Gastrocnemius medialis (tissue), 4 donors: ENCODE results near the gene NUP214.
"Not testable (repeated sequence)": the region's sequence is repeated elsewhere in the genome, so short reads cannot be mapped to it uniquely, and the experiment has no call there.

ENCODE experiments used
- CTCF ChIP-seq, 5 experiments: fragments of 450-650 bp in 3 of 5; fragments of 200-600 bp in 2 of 5; sonication (generic) in 2 of 5; IDR thresholded peaks in 4 of 5; conservative IDR thresholded peaks in 1 of 5; 1 replicate in 4 of 5; 2 replicates in 1 of 5; pipeline ENCODE4 v1.5.1; 2016 to 2019; ENCODE audit warnings: antibody characterized with exemption in 5 of 5, mild to moderate bottlenecking in 3 of 5, moderate library complexity in 3 of 5
- POLR2A ChIP-seq, 2 donors: fragments of 450-650 bp; IDR thresholded peaks; one replicate each; pipeline ENCODE4 v1.6.1; 2017; ENCODE audit warnings: antibody characterized with exemption in 2 of 2, mild to moderate bottlenecking in 2 of 2, moderate library complexity in 2 of 2

GRCh38 chr9:131115360-131115742 is 10.0 kb upstream of the NUP214 start:
- not testable (repeated sequence) for TF ChIP-seq CTCF (IDR thresholded peaks at IDR 0.05 in 4 of 5, conservative IDR thresholded peaks at IDR 0.05 in 1 of 5); POLR2A (IDR thresholded peaks at IDR 0.05)
